ENCODE results near the gene DGKA.
"Not testable (repeated sequence)": the region's sequence is repeated elsewhere in the genome, so short reads cannot be mapped to it uniquely, and the experiment has no call there.

DGKA gene

DNA sequence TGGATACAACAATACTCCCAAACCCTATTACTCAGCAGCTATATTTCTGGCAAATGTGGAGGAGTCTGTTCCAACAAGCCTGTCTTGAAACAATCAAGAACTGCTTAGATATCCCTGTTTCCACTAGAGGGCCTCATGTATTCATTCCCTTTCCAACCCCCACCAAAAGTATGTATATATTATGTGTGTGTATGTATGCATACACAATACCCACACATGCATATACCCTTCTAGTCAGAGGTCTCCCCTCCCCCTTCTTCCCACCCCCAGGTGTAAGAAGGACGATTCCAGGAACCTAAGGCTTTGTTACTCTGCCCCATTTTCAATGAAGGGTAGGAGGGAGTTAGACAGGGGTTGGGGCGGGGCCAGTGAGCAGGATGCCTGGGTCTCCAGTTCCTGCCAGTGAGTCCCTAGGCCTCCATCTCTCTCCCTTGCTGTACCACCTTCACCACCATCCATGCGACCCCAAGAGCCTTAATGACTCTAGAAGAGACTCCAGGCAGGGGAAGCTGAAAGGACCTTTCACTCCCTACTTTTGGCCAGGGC is at the start of gene DGKA:
Gene DGKA (plus strand): TSS at position 392 of the 546 bp plus-strand sequence. CDS start 5,342 bp downstream, outside the sequence.
- DNase-seq = peak in 3 of 14 donors; percentile 6 to 35 (median 18)

DNA sequence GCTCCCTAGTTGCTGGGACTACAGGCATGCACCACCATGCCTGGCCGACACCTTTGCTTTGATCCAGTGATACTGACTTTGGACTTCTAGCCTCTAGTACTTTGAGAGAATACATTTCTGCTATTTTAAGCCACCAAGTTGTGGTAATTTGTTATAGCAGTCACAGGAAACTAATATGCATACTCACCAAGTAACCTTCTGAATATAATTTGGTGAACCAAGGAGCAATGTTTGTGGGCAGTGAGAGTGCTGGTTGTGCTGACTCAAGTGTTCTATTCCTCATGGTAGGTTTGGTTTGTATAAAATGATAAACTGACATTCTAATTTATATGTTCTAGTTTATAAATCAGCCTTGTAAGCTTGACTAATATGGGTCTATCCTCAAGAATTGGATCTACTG is 45.8 kb upstream of the DGKA start:
- no peak for DNase-seq

DNA sequence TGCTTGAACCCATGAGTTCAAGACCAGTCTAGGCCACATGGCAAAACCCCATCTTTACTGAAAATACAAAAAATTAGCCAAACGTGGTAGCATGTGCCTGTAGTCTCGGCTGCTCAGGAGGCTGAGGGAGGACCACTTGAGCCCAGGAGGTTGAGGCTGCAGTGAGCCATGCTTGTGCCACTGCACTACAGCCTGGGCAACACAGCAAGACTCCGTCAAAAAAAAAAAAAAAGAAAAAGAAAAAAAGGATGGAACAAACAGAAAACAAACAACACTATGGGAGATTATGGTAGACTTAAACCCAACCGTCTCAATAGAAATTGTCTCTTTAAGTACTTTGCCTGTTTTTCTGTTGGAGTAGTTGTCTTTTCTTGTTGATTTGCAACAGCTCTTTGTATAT is 39.7 kb upstream of the DGKA start:
- DNase-seq = no peak

DNA sequence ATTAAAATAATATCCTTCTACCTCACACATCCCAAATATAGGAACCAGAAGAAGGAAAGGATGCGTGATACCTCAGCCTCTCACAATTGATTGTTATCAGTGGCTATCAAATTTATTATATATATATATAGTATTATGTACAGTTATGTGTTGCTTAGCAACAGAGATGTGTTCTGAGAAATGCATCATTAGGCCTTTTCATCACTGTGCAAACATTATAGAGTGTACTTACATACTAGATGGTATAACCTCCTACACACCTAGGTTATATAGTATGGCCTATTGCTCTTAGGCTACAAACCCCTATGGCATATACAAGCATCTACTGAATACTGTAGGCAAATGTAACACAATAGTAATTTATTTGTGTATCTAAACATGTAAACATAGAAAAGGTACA is 37.2 kb upstream of the DGKA start:
- no peak for DNase-seq

DNA sequence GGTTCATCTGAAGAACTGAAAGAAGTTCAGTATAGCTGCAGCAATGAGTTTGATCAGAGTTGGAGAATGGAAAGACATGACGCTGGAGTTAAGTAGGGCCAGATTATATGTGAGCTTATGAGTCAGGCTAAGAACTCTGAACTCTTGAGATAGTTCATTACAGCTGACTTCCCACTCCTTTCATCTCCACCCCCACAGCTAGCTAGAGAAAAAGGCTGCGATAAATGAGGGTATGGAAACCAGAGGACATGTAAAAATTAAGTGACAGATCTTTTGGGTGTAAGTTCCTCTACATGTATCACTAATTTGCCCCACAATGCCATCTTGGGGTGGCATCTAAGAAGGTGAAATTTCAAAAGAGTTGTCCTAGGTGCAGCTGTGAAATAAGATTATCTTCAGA is 31.9 kb upstream of the DGKA start:
- no peak for DNase-seq

DNA sequence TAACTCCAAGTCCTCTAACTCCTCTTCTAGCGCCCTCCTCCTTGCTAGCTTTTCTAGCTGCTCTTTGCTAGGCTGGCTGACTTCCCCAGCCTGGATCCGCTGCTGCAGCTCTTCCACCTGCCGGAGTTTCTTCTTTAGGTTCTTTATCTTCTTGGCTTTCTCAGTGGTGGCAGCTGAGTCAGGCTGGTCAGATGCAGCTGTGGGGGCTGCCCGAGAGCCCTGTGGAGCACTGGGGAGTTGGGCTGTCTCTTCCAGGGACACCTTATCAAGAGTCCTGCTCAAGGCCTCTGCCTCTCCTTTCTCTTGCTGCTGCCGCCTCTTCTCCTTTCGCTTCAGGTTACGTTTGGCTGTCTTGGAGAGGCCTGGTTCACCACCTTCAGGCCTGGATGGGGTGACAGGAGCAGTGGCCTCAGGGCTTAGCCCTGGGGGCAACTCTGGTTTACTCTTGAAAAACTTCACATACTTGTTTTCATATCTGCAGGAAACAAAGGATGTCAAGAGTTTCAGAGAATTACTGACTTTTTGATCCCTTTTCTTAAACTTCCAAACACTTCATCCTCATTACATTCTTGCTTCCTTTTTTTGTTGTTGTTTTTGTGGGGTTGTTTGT is 29.0 kb upstream of the DGKA start:
- DNase-seq = no peak

DNA sequence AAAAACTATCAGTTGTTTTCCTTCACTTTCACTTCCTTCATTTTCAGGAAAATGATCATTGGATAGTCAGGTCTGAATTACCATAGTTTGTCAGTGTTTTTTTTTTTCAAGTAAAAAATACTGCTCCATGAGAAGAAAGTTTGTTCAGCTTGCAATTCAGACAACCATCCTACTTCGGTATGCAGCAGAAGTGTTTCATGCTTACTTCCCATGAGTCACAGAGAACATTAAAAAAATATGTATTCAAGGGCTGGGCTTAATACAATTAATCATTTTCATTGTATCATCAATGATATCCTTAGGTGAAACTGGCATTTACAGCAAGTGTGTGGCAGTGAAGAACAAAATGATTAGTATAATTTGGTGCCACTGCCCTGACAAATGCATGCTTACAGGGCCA is 24.9 kb upstream of the DGKA start:
- DNase-seq = no peak

DNA sequence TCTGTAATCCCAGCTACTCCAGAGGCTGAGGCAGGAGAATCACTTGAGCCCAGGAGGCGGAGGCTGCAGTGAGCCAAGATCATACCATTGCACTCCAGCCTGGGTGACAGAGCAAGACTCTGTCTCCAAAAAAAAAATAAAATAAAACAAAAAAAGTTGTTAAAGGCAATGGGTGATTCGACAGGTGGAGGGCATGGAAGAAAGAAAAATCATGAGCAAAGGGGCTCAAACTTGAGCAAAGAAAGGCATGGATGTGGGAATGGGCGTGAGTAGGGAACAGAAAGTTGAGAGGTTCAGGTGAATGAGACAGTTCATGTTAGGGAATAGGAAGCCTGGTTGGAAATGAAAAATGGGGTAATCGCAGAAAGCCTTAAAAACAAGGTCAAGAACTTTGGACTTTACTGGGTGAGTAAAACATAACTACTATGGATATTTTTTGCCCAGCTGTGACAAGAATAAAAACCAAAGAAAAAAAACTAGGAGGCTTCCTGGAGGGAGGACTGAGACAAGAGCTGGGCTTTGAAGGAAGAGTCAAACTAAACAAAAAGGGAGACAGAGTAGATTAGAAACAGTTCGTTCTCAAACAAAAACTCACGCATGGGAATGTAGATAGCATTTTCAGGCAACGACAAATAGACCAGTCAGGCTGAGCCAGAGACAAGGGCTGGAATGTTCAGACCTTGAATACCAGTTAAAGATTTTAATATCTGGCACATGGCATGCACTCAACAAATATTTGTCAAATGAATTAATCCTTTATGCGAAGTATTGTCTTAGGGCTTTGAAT is 22.0 kb upstream of the DGKA start:
- DNase-seq = no peak

DNA sequence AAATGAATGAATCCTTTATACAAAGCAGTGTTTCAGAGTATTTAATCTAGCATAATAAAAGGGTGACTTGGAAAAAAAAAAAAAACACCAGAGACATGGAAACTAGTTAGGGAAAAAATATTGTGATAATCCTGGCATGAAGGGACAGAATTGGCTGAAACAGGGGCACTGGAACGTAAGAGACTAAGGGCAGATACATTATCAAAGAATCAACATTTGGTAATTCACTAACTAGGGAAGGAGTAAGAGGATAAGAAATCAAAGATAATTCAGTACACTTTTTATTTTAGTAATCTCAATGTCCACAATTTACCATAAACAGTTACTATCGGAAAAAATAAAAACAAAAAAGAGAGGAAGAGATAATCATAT is 21.5 kb upstream of the DGKA start:
- DNase-seq = no peak

DNA sequence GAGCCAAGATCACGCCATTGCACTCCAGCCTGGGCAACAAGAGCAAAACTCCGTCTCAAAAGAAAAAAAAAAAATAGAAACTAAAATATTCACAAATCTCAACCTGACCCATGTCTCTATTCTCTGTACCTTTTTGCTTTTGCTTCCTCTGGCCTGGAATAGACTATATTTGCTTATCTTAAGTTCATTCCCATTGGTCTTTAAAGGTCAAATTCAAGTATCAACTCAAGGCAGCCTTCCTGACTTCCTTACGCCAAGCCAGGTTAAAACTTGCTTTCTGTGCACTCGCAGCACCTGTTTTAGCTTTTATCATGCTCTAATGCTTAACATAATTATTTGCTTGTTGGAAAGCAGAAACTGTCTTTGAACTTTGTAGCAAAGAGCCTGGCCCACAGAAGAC is 18.1 kb upstream of the DGKA start:
- no peak for DNase-seq

DNA sequence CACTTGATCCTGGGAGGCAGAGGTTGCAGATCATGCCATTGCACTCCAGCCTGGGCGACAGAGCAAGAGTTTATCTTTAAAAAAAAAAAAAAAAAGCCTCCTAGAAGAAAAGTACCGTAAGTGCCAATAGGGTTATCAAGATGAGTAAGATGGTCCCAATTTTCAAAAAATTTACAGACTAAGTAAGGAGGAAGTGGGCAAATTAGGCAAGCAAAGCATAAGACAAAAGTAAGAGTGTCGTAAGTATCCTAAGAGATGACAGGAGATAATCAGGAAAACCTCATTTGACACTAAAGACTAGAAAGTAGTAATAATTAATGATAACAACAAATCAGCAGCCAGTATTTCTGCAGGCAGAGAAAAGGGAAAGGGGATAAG is 15.5 kb upstream of the DGKA start:
- no peak for DNase-seq

DNA sequence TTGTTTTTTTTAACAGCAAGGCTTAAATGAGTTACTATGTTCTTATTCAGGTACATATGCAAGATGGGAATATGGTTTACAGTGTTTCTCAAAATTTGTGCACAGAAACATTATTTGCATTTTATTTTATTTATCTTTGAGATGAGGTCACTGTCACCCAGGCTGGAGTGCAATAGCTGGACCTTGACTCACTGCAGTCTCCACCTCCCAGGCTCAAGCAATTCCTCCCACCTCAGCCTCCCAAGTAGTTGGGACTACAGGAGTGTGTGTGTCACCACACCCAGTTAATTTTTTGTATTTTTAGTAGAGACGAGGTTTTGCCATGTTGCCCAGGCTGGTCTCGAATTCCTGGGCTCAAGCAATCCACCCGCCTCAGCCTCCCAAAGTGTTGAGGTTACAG is 11.9 kb upstream of the DGKA start:
- not testable (repeated sequence) for DNase-seq

DNA sequence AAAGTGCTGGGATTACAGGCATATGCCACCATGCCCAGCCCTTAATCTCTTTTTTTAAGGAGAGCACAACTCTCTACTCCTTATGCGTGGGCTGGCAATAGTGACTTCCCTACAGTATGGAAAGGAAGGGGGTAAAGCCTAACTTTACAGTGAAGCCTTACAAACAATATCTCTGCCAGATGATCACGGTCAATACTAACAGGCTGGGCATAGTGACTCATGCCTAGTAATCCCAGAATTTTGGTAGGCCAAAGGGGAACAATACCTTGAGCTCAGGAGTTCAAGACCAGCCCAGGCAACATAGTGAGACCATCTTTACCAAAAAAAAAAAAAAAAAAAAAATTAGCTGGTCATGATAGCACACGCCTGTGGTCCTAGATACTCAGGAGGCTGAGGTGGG is 8.8 kb upstream of the DGKA start:
- DNase-seq = no peak

DNA sequence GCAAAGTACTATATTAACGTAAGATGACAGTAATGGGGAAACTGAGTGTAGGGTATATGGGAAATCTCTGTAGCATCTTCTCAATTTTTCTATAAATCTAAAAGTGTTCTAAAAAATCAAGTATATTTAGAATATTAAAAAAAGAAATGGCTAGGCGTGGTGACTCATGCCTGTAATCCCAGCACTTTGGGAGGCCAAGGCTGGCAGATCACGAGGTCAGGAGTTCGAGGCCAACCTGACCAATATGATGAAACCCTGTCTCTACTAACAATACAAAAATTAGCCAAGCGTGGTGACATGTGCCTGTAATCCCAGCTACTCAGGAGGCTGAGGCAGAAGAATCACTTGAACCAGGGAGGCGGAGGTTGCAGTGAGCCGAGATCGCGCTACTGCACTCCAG is 7.3 kb upstream of the DGKA start:
- not testable (repeated sequence) for DNase-seq

DNA sequence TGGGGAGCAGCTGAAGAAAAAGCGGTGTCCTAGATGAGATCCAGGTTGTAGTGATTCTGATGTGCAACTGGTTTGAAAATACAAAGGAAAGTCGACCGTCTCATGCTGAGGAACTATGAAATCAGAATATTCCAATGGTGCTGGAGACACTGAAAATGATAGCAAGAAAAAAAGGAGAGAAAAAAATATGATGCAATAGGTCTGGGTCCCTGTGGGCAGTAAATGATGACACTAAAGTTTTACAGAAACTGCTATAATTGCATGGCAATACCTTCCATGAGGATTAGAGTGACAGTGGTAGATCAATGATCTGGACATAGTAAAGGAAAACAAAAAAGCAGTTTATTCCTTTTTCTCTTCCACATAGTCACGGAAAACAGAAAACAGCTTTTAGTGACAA is 5.6 kb upstream of the DGKA start:
- DNase-seq = no peak

DNA sequence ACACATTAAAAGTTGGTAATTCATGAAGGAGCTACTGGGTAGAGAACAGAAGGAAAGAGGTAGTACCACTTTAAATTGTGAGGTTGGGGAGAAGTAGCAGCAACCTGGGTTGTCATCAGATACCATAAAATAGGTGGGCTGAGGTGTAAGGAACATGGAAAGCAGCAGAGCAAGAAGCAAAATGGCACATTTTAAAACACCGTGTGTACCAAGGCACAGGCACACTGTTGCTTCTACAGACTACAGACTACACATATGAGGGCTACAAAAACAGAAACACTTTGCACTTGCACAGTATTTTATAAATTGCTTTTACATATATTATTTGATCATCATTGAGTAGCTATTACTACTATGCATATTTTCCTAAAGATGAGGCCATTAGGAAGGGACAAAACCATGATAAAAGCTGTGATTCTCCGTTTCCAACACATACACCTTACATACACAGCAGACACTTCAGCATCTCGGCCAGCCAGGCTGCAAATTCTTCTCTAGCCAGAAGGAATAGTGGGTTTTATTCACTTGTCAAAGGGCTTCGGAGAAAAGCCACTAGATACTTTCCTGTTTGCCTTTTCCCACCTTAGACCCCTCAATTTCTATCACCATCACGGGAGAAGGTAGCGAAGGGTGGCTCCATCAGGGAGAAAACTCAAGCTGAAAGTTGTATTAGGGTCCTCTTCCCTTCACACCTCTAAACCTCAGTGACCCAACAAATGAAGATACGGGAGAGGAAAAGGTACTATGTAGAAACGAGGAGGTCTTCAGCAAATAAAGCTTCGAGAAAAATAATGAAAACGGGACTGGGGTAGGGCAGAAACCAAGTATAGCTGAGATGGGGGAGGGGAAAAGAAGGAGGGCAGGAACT is 4.9 kb upstream of the DGKA start:
- no peak for DNase-seq

DNA sequence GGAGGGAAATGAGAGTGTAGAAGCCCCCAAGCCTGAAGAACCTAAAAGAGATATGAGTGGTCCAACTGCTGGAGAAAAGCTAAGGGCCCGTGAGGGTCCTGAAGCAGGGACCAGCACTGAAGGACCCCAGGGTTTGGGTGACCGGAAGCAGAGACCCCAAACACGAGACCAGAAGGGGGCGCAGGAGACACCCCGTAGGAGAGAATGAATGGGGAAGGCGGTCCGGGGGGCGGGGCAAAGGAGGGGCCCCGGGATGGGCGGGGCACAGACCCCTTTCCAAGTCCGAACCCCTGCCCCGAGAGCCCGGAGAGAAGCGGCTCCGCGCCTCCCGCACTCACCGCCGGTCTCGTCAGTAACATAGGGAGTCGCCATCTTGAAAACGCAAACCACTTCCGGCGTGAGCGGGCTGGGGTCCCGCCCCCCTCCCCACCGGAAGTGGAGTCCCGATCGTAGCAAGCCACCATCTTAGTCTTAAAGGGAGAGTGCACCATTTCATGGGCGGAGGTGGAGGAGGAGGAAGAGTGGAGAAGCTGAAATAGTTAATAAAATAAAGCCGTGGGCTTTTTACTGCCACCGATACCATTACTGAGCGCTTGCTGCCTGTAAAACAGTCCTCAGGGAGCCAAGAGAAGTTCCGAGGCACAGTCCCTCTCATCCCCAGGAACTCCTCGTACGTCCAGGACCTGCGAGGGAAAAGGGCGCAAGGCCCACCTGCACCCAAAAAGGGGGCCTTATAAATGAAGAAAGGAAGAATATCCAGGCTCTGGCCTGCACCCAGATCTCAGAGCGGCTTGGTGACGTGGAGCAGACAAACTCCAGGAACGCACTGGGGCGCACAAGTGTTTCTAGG is 4.0 kb upstream of the DGKA start:
- peak; percentile 61 to 94 (median 86) for DNase-seq

DNA sequence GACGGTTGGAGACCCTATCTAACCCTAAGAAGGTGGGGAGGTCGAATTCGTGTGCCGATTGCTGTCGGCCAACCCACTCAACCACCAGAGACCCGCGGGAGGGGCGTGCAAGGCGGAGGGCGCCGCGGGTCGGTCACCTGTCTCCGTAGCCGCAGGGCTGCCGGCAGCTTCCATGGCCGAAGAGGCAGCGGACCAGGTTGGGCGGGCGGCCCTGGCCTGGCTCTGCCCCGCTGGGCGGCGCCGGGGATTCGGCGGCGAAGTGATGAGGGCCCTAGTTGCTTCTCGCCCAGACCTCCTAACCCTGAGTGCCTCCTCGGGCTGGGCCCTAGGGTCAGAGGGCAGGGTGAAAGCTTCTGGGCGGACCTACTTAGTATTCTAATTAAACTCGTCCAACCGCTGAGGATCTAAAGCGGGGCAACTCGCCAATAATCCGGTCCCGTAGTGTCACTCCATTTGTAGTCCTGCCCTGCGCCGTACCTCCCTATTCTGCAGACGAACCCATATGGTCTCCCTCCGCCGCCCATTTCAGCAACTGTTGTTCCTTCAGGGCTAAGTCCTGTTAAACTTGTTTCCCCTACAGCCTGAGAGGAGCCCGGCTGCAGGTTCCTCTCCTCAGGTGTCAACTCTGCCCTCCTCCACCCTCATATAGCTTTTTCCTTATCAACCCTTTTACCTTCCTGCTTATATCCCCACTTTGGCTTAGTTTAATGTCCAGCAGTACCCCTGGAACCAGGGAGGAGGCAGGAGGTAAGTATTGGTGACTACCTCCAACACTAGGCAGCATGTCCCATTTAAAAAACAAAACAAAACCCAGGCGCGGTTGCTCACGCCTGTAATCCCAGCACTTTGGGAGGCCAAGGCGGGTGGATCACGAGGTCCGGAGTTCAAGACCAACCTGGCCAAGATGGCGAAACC is 3.1 kb upstream of the DGKA start, which contains the start of gene PYM1:
Gene PYM1 (minus strand): TSS at position 307 of the 915 bp plus-strand sequence. CDS start 133 bp downstream, at position 174.
- DNase-seq = peak in 13 of 14 donors; percentile 15 to 80 (median 69)

DNA sequence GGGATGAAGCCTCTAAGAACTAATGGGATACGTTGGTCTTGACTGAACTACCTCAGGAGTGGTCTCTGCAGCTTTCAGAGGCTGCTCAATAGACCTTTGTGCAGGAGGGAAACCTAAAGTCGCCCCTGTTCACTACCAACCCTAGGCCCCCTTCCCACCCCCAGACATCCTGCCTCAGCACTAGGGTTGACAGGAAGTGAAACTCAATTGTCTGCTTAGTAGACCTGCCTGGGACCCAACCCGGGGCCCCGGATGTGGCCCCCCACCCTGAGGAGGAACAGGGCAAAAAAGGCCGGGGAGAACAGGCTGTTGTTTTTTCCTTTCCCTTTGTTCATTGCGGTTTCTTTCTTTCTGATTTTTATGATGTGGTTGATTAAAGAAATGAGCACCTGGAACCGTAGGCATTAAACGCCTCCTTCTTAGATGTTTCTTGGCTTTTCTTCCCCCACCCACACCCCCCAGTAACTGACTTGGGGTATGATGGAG is 1.6 kb upstream of the DGKA start:
- DNase-seq = peak in 3 of 14 donors; percentile 14 to 22 (median 19)

DNA sequence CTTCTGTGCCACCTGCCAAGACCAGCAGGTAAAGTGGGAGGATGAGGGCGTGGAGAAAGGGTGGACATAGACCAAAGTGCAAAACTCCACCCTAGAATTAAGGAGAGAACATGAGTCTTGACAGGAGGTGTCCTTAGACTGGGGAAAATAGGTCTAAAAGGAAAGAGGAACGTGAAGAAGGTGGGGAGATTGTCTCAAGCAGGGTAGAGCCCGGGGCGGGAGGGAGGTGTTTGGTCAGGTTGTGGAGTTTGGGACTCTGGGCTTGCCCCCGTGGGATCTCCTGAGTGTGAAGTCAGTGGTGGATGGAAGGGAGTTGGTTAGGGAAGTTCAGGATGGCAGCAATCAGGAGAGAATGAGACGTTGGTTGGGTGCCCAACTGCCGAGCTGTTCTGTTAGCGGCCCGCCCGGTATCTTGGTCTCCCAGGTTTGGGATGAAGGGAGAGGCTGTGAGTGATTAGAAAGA is 386 bp downstream of the DGKA start:
- DNase-seq = peak in 3 of 14 donors; percentile 19 to 40 (median 30)

Data from C1 segment of cervical spinal cord (tissue), 14 donors.